HCT116 (cell line): ENCODE measurements around the gene GAB4.

Source experiments
- CTCF ChIP-seq, 3 experiments: fragments of 200-600 bp in 1 of 3; sonication (generic) in 1 of 3; IDR thresholded peaks in 2 of 3; conservative IDR thresholded peaks in 1 of 3; 2 replicates each; pipeline ENCODE4 v1.5.1; 2012 to 2017; ENCODE audit warnings: low read depth in 2 of 3, low read length in 2 of 3, antibody characterized with exemption in 1 of 3, borderline replicate concordance in 1 of 3, control low read depth in 1 of 3, mild to moderate bottlenecking in 1 of 3, mixed read lengths in 1 of 3, mixed run types in 1 of 3, moderate library complexity in 1 of 3; ENCODE audit not compliant: insufficient read depth in 1 of 3
- POLR2A ChIP-seq: IDR thresholded peaks from 2 replicates; pipeline ENCODE4 v1.7.0; 2011; ENCODE audit warnings: borderline replicate concordance; ENCODE audit not compliant: insufficient read depth, insufficient read length; ENCODE audit errors: extremely low read depth

GRCh38 chr22:16968218-16968595 lies 39.8 kb downstream of the GAB4 start:
- TF ChIP-seq POLR2A = no peak
- no peak for TF ChIP-seq CTCF (IDR thresholded peaks at IDR 0.05 in 2 of 3, conservative IDR thresholded peaks at IDR 0.05 in 1 of 3; ENCODE audit: borderline replicate concordance in 1 of 3, insufficient read depth in 1 of 3, low read depth in 2 of 3, low read length in 2 of 3)
